ENCODE results near the gene TOR3A. TPM values are rescaled to one million over a fixed set of nuclear protein-coding genes. Genes with fewer than 3 reads are reported as not detected.

Gene TOR3A
- total RNA-seq, 1 donor from 2014 or later = 14.0 TPM

DNA sequence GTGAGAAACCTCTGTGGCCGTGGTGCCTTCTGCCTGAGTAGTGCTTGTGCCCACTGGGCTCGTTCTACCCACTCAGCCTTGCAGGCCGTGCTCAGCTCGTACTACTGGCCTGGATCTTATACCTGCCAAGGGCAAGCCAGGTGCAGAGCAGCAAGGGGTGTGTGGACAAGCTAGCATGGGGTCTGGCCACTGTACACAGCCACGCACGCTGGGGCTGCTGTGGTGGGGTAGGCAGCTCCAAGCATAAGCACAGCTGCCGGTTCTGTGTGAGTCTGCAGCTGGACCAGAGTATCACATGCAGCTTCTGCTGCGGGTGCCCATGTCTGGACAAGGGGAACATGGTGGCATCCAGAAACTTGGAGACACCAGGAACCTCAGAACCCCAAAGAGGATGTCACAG is 39.8 kb upstream of the TOR3A start:
- FAIRE-seq = no peak
- no peak for TF ChIP-seq CTCF (IDR thresholded peaks at IDR 0.05; ENCODE audit: insufficient read depth, low read length, severe bottlenecking)
- no peak for DNase-seq (ENCODE audit: low read depth)
- Histone ChIP-seq H3K27me3 (ENCODE audit: control insufficient read depth, insufficient read depth, low read length) (no peaks in the 10 kb centered on the region), H3K36me3 (ENCODE audit: control insufficient read depth, insufficient read depth, low read length) (peaks cover 1% of the 10 kb centered on the region), H3K4me3 (ENCODE audit: low read depth, low read length) (no peak overlapping the region)

- Histone ChIP-seq H3K36me3 (ENCODE audit: control insufficient read depth, insufficient read depth, low read length) (peaks cover 1% of the 10 kb centered on the region), H3K27me3 (ENCODE audit: control insufficient read depth, insufficient read depth, low read length) (no peaks in the 10 kb centered on the region), H3K4me3 (ENCODE audit: low read depth, low read length) (no peak overlapping the region)
- TF ChIP-seq CTCF (IDR thresholded peaks at IDR 0.05; ENCODE audit: insufficient read depth, low read length, severe bottlenecking) = no peak
- DNase-seq (ENCODE audit: low read depth) (no peak), FAIRE-seq (no peak)
Measured at GRCh38 chr1:179042700-179043099, 39.2 kb upstream of the TOR3A start.

DNA sequence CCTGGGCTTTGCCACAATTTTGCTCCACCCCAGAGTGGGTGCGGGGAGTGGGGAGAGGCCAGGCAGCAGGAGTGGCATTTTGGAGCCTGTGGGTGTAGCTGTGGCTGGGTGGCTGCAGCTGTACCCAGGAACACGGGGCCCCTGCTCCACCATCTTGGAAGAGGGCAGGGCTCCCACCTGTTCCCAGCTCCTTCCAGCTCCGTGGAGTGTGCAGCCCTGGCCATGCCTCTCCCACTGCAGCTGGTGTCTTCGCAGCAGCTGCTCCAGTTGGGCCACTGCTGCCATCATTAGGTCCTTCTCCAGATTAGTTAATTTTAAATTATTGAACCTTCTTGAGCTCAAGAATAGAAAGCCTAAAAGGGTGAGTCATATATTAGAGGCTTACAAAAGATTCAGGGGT is 38.6 kb upstream of the TOR3A start:
- no peak for TF ChIP-seq CTCF (IDR thresholded peaks at IDR 0.05; ENCODE audit: insufficient read depth, low read length, severe bottlenecking)
- Histone ChIP-seq H3K4me3 (ENCODE audit: low read depth, low read length) (no peak overlapping the region), H3K36me3 (ENCODE audit: control insufficient read depth, insufficient read depth, low read length) (peaks cover 1% of the 10 kb centered on the region), H3K27me3 (ENCODE audit: control insufficient read depth, insufficient read depth, low read length) (no peaks in the 10 kb centered on the region)
- FAIRE-seq = no peak
- DNase-seq (ENCODE audit: low read depth) = no peak

DNA sequence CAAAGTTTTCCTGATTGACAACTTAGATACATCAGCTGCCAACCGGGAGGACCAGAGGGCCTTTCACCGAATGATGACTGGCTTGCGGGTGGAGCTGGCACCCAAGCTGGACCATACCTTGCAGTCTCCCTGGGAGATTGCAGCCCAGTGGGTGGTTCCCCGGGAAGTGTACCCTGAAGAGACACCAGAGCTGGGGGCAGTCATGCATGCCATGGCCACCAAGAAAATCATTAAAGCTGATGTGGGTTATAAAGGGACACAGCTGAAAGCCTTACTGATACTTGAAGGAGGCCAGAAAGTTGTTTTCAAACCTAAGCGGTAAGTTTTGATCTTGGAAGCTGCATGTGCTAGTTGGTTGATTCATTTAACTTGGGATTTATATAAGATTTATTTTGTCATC is 38.0 kb upstream of the TOR3A start:
- DNase-seq (ENCODE audit: low read depth) (no peak), FAIRE-seq (no peak)
- Histone ChIP-seq H3K4me3 (ENCODE audit: low read depth, low read length) (no peak overlapping the region), H3K27me3 (ENCODE audit: control insufficient read depth, insufficient read depth, low read length) (no peaks in the 10 kb centered on the region), H3K36me3 (ENCODE audit: control insufficient read depth, insufficient read depth, low read length) (peaks cover 1% of the 10 kb centered on the region)
- TF ChIP-seq CTCF (IDR thresholded peaks at IDR 0.05; ENCODE audit: insufficient read depth, low read length, severe bottlenecking) = no peak

- DNase-seq (ENCODE audit: low read depth) (no peak), FAIRE-seq (no peak)
- Histone ChIP-seq H3K36me3 (ENCODE audit: control insufficient read depth, insufficient read depth, low read length) (peaks cover 1% of the 10 kb centered on the region), H3K4me3 (ENCODE audit: low read depth, low read length) (no peak overlapping the region), H3K27me3 (ENCODE audit: control insufficient read depth, insufficient read depth, low read length) (no peaks in the 10 kb centered on the region)
- no peak for TF ChIP-seq CTCF (IDR thresholded peaks at IDR 0.05; ENCODE audit: insufficient read depth, low read length, severe bottlenecking)
Measured at GRCh38 chr1:179046808-179047635, 34.8 kb upstream of the TOR3A start.

- H3K36me3 ChIP-seq (ENCODE audit: control insufficient read depth, insufficient read depth, low read length) = peaks cover 1% of the 10 kb centered on the region
- no peaks in the 10 kb centered on the region for H3K27me3 ChIP-seq (ENCODE audit: control insufficient read depth, insufficient read depth, low read length)
- no peak overlapping the region for H3K4me3 ChIP-seq (ENCODE audit: low read depth, low read length)
- DNase-seq (ENCODE audit: low read depth) (no peak), FAIRE-seq (no peak)
- no peak for TF ChIP-seq CTCF (IDR thresholded peaks at IDR 0.05; ENCODE audit: insufficient read depth, low read length, severe bottlenecking)
Measured at GRCh38 chr1:179047636-179047997, 34.3 kb upstream of the TOR3A start.
